K562 (cell line): ENCODE data around the gene AFF1. TPM values are rescaled to one million over a fixed set of nuclear protein-coding genes. Genes with fewer than 3 reads are reported as not detected.
A peak's percentile ranks its signal among the peaks of the same experiment; 100 is the strongest.

Experiments
- CREB1 ChIP-seq, 2 experiments: sonication (generic) in 1 of 2; formaldehyde crosslinking in 1 of 2; IDR thresholded peaks; 2 replicates each; pipeline versions ENCODE4 v1.6.1 to v1.8.0; 2012 to 2022; ENCODE audit warnings: inconsistent platforms in 1 of 2, mild to moderate bottlenecking in 1 of 2, missing genetic modification reagents in 1 of 2, moderate library complexity in 1 of 2
- EP400 ChIP-seq: fragments of 450-650 bp; IDR thresholded peaks from 2 replicates; pipeline ENCODE4 v1.6.1; 2017; ENCODE audit warnings: antibody characterized with exemption, mild to moderate bottlenecking, moderate library complexity
- GABPB1 ChIP-seq: sonication (generic); formaldehyde crosslinking; IDR thresholded peaks from 2 replicates; pipeline ENCODE4 v1.8.0; 2022; ENCODE audit warnings: mild to moderate bottlenecking, missing genetic modification reagents
- GTF2E2 ChIP-seq: fragments of 200-800 bp; sonication (Bioruptor generic); IDR thresholded peaks from 2 replicates; pipeline ENCODE4 v1.6.1; 2016; ENCODE audit warnings: missing genetic modification characterization, missing compliant biosample characterization
- HDAC3 ChIP-seq: fragments of 450-650 bp; IDR thresholded peaks from 2 replicates; pipeline ENCODE4 v1.6.1; 2018; ENCODE audit warnings: borderline replicate concordance, mild to moderate bottlenecking, moderate library complexity; ENCODE audit not compliant: partially characterized antibody
- HDGF ChIP-seq: fragments of 450-650 bp; IDR thresholded peaks from 2 replicates; pipeline ENCODE4 v1.6.1; 2016
- HMG20B ChIP-seq: fragments of 250-450 bp; sonication (Bioruptor Pico); IDR thresholded peaks from 2 replicates; pipeline ENCODE4 v1.5.0; 2021; ENCODE audit warnings: mild to moderate bottlenecking
- ILF3 ChIP-seq: fragments of 450-650 bp; IDR thresholded peaks from 2 replicates; pipeline ENCODE4 v1.6.1; 2018; ENCODE audit warnings: antibody characterized with exemption, mild to moderate bottlenecking, moderate library complexity, borderline replicate concordance
- MAFF ChIP-seq: IDR thresholded peaks from 2 replicates; pipeline ENCODE4 v1.6.1; 2012; ENCODE audit warnings: low read length, improper control_type of control experiment
- MXI1 ChIP-seq: IDR thresholded peaks from 2 replicates; pipeline ENCODE4 v1.6.1; 2011; ENCODE audit warnings: low read depth, mild to moderate bottlenecking, improper control_type of control experiment, low read length
- NFYB ChIP-seq: IDR thresholded peaks from 2 replicates; pipeline ENCODE4 v1.6.1; 2011; ENCODE audit warnings: mild to moderate bottlenecking, moderate library complexity; ENCODE audit not compliant: insufficient read length; ENCODE audit errors: extremely low read depth
- PHF21A ChIP-seq: fragments of 450-650 bp; IDR thresholded peaks from 2 replicates; pipeline ENCODE4 v1.6.1; 2017; ENCODE audit warnings: low read depth, borderline replicate concordance
- PML ChIP-seq: IDR thresholded peaks from 2 replicates; pipeline ENCODE4 v1.6.1; 2012; ENCODE audit warnings: low read length, inconsistent platforms
- POLR2AphosphoS5 ChIP-seq: IDR thresholded peaks from 2 replicates; pipeline ENCODE4 v1.6.1; 2011; ENCODE audit warnings: mild to moderate bottlenecking, low read depth, low read length, moderate library complexity; ENCODE audit not compliant: control insufficient read depth, insufficient read depth
- ZEB2 ChIP-seq: fragments of 450-650 bp; IDR thresholded peaks from 2 replicates; pipeline ENCODE4 v1.6.1; 2016
- ZKSCAN3 ChIP-seq: fragments of 250-450 bp; sonication (Bioruptor Pico); IDR thresholded peaks from 2 replicates; pipeline ENCODE4 v1.4.0; 2020
- ZNF431 ChIP-seq: sonication (generic); formaldehyde crosslinking; IDR thresholded peaks from 2 replicates; pipeline ENCODE4 v1.8.0; 2022; ENCODE audit warnings: mild to moderate bottlenecking, missing genetic modification reagents
- ZNF79 ChIP-seq: fragments of 250-450 bp; sonication (Bioruptor Pico); IDR thresholded peaks from 2 replicates; pipeline ENCODE4 v1.4.0; 2020; ENCODE audit warnings: low read depth, mild to moderate bottlenecking, moderate library complexity
- polyA plus RNA-seq, 8 experiments: library from polyadenylated mRNA; depleted of rRNA in 4 of 8; stranded (reverse) in 5 of 8; unstranded in 3 of 8; fragments of >200 nt; fragmentation: Nextera tagmentation in 2 of 8; fragmentation: Illumina TruSeq in 1 of 8; extraction: Ambion mirVana in 2 of 8; extraction: Trizol in 1 of 8; gene quantifications; 2 replicates each; pipeline versions ENCODE4 v1.2.1 to v1.2.3, GENCODE V29; 2011 to 2014; ENCODE audit warnings: inconsistent platforms in 1 of 8, missing spikeins in 1 of 8
- total RNA-seq, 7 experiments: library from RNA; depleted of rRNA in 6 of 7; stranded (reverse); fragments of >200 nt in 6 of 7; fragmentation: Illumina TruSeq in 2 of 7; extraction: Trizol in 2 of 7; gene quantifications; 2 replicates each; pipeline versions ENCODE4 v1.2.1 to v1.2.3, GENCODE V29; 2011 to 2021; ENCODE audit warnings: low replicate concordance in 1 of 7
- TF ChIP-seq, protein P1 (sequence below), 2 experiments: fragments of 450-650 bp; formaldehyde crosslinking in 1 of 2; IDR thresholded peaks; 2 replicates each; pipeline versions ENCODE4 v1.4.0 to v1.6.1; 2014 to 2020; ENCODE audit warnings: mild to moderate bottlenecking in 2 of 2, borderline replicate concordance in 1 of 2, low read depth in 1 of 2

AFF1 gene
- total and polyA plus RNA-seq, 9 of the 15 experiments (the other 6 are each of a cell fraction or from before 2014, with no cell fraction given): 4.1 to 47.5 (median 17.2) TPM

GRCh38 chr4:87006676-87007527 lies 72.1 kb downstream of the AFF1 start (continued):
- TF ChIP-seq, protein P1, sequence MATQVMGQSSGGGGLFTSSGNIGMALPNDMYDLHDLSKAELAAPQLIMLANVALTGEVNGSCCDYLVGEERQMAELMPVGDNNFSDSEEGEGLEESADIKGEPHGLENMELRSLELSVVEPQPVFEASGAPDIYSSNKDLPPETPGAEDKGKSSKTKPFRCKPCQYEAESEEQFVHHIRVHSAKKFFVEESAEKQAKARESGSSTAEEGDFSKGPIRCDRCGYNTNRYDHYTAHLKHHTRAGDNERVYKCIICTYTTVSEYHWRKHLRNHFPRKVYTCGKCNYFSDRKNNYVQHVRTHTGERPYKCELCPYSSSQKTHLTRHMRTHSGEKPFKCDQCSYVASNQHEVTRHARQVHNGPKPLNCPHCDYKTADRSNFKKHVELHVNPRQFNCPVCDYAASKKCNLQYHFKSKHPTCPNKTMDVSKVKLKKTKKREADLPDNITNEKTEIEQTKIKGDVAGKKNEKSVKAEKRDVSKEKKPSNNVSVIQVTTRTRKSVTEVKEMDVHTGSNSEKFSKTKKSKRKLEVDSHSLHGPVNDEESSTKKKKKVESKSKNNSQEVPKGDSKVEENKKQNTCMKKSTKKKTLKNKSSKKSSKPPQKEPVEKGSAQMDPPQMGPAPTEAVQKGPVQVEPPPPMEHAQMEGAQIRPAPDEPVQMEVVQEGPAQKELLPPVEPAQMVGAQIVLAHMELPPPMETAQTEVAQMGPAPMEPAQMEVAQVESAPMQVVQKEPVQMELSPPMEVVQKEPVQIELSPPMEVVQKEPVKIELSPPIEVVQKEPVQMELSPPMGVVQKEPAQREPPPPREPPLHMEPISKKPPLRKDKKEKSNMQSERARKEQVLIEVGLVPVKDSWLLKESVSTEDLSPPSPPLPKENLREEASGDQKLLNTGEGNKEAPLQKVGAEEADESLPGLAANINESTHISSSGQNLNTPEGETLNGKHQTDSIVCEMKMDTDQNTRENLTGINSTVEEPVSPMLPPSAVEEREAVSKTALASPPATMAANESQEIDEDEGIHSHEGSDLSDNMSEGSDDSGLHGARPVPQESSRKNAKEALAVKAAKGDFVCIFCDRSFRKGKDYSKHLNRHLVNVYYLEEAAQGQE (IDR thresholded peaks at IDR 0.05; ENCODE audit: borderline replicate concordance): peak; percentile 27; the same call in 1 of the 2 replicates
- TF ChIP-seq, protein P1 (CRISPR knock-in tag; IDR thresholded peaks at IDR 0.05; ENCODE audit: low read depth): no peak
- TF ChIP-seq ZKSCAN3 (CRISPR knock-in tag) (no peak), GABPB1 (peak; percentile 44; the same call in 1 of the 2 replicates), MAFF (peak; percentile 22; the same call in 1 of the 2 replicates), MXI1 (0 out of 2 replicates have a peak, but pooled peaks have one; percentile 27), ZNF79 (CRISPR knock-in tag) (no peak), CREB1 (IDR thresholded peaks at IDR 0.05) (no peak; the same call in 1 of the 2 replicates), CREB1 (CRISPR knock-in tag; IDR thresholded peaks at IDR 0.05) (peak; percentile 29; the same call in 1 of the 2 replicates), HDGF (no peak), ZEB2 (peak; percentile 79; the same call in 1 of the 2 replicates), HDAC3 (peak; percentile 56), NFYB (peak; percentile 37), PHF21A (no peak), HMG20B (0 out of 2 replicates have a peak, but pooled peaks have one; percentile 81), EP400 (peak; percentile 82), POLR2AphosphoS5 (peak; percentile 95), PML (peak; percentile 82), GTF2E2 (tag) (peak; percentile 96), ILF3 (peak; percentile 54; the same call in 1 of the 2 replicates), ZNF431 (CRISPR knock-in tag) (no peak; the same call in 1 of the 2 replicates)
